CD4-positive, alpha-beta T cell (primary cell): ENCODE measurements around the gene PADI4. TPM values are rescaled to one million over a fixed set of nuclear protein-coding genes. Genes with fewer than 3 reads are reported as not detected.
A peak's percentile ranks its signal among the peaks of the same experiment; 100 is the strongest.
"Not testable (repeated sequence)": the region's sequence is repeated elsewhere in the genome, so short reads cannot be mapped to it uniquely, and the experiment has no call there.

Source experiments
- ATAC-seq: fragments of 200-7000 bp; cut with Tn5 transposase; one replicate; pipeline ENCODE4 v1.10.0; 2022; ENCODE audit warnings: mild to moderate bottlenecking; ENCODE audit not compliant: poor library complexity
- CTCF ChIA-PET: fragments of 350-600 bp; sonication (Branson Sonifier 250); formaldehyde crosslinking; loops from one replicate; lab custom pipeline; 2021; ENCODE audit warnings: antibody characterized with exemption, inconsistent platforms; lab: Charles Lee
- POLR2A ChIA-PET: fragments of 350-600 bp; sonication (Branson Sonifier 250); formaldehyde crosslinking; loops from one replicate; lab custom pipeline; 2021; ENCODE audit warnings: antibody characterized with exemption, inconsistent platforms; lab: Charles Lee
- DNase-seq, 14 experiments: peaks; one replicate each; pipeline ENCODE4 v3.0.0-alpha.2; 2013 to 2020; ENCODE audit warnings: mixed read lengths in 2 of 14
- H3K27ac ChIP-seq, 2 donors: one replicate each; pipeline versions ENCODE4 v1.5.1 to v1.7.0; 2013; ENCODE audit warnings: low read length in 2 of 2, low read depth in 1 of 2, mild to moderate bottlenecking in 1 of 2
- H3K27me3 ChIP-seq, 2 experiments: 1 replicate in 1 of 2; 2 replicates in 1 of 2; pipeline versions ENCODE4 v1.6.1 to v1.7.0; 2013; ENCODE audit warnings: low read length in 2 of 2, control low read depth in 1 of 2, mild to moderate bottlenecking in 1 of 2, moderate library complexity in 1 of 2; ENCODE audit not compliant: insufficient read depth in 2 of 2, control insufficient read depth in 1 of 2
- H3K36me3 ChIP-seq: one replicate; pipeline ENCODE4 v1.6.1; 2013; ENCODE audit warnings: low read length, control low read depth; ENCODE audit not compliant: insufficient read depth
- H3K4me1 ChIP-seq: one replicate; pipeline ENCODE4 v1.6.1; 2013; ENCODE audit warnings: low read length, control low read depth; ENCODE audit not compliant: insufficient read depth
- H3K4me3 ChIP-seq: one replicate; pipeline ENCODE4 v1.5.1; 2013; ENCODE audit warnings: mild to moderate bottlenecking, low read length, moderate library complexity
- H3K9me3 ChIP-seq, 2 experiments: 1 replicate in 1 of 2; 2 replicates in 1 of 2; pipeline versions ENCODE4 v1.6.1 to v1.7.0; 2013; ENCODE audit warnings: low read length in 2 of 2, mild to moderate bottlenecking in 2 of 2, control low read depth in 1 of 2, moderate library complexity in 1 of 2; ENCODE audit not compliant: control insufficient read depth in 1 of 2, insufficient read depth in 1 of 2
- H3K27ac Mint-ChIP-seq: one replicate; pipeline ENCODE4 v1.8.0; 2020; ENCODE audit warnings: mixed read lengths
- H3K27me3 Mint-ChIP-seq: one replicate; pipeline ENCODE4 v1.8.0; 2021; ENCODE audit warnings: mixed read lengths
- H3K36me3 Mint-ChIP-seq: one replicate; pipeline ENCODE4 v1.8.0; 2021; ENCODE audit warnings: low read depth, mixed read lengths
- H3K4me1 Mint-ChIP-seq: one replicate; pipeline ENCODE4 v1.8.0; 2021; ENCODE audit warnings: low read depth, mixed read lengths
- H3K4me3 Mint-ChIP-seq: one replicate; pipeline ENCODE4 v1.8.0; 2020; ENCODE audit warnings: mild to moderate bottlenecking, mixed read lengths
- H3K9me3 Mint-ChIP-seq: one replicate; pipeline ENCODE4 v1.8.0; 2020; ENCODE audit warnings: mixed read lengths
- intact Hi-C, 2 experiments: fragments of 100-400 bp; cut with DNase I in 1 of 2; cut with micrococcal nuclease in 1 of 2; formaldehyde crosslinking; loops; one replicate each; pipeline versions ENCODE4 v1.15.1 to v1.9.0; 2023 to 2025; cut with DNase I, micrococcal nuclease
- total RNA-seq, 174 experiments: library from RNA in 2 of 174; stranded (reverse) in 2 of 174; gene quantifications; one replicate each; pipeline ENCODE4 v1.2.3 and lab custom pipeline; 2021 to 2026
- TF ChIP-seq, protein P1 (sequence below): fragments of 200-600 bp; IDR thresholded peaks from one replicate; pipeline ENCODE4 v1.8.0; 2022; ENCODE audit warnings: antibody characterized with exemption, mild to moderate bottlenecking

Gene PADI4
- total RNA-seq, 2 experiments from 2014 or later = 0.41 to 0.75 TPM

DNA sequence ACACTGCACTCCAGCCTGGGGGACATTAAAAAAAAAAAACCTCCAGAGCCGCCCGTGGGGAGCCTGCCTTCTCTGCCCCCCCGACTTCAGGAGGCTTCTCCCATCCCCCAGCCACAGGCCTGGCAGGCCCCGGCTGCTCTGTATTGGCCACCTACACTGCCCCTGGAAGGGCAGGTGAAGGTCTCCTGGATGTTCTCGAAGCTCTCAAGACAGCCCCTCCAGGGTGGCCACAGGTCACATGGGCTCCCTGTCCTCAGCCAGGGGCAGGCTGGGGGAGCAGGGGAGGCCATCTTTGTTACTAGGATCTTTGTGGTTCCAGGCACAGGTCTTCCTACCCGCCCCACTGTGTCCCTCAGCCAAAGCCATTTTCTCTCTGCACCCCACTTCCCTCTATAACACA lies 96.8 kb downstream of the PADI4 start:
- Histone ChIP-seq H3K27ac (no peak overlapping the region), H3K27me3 (no peaks in the 10 kb centered on the region), H3K4me3 (no peak overlapping the region), H3K9me3 (no peaks in the 10 kb centered on the region), H3K4me1 (no peaks in the 10 kb centered on the region), H3K36me3 (peaks cover 20% of the 10 kb centered on the region)
- TF ChIP-seq, protein P1, sequence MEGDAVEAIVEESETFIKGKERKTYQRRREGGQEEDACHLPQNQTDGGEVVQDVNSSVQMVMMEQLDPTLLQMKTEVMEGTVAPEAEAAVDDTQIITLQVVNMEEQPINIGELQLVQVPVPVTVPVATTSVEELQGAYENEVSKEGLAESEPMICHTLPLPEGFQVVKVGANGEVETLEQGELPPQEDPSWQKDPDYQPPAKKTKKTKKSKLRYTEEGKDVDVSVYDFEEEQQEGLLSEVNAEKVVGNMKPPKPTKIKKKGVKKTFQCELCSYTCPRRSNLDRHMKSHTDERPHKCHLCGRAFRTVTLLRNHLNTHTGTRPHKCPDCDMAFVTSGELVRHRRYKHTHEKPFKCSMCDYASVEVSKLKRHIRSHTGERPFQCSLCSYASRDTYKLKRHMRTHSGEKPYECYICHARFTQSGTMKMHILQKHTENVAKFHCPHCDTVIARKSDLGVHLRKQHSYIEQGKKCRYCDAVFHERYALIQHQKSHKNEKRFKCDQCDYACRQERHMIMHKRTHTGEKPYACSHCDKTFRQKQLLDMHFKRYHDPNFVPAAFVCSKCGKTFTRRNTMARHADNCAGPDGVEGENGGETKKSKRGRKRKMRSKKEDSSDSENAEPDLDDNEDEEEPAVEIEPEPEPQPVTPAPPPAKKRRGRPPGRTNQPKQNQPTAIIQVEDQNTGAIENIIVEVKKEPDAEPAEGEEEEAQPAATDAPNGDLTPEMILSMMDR = no peak
- Mint-ChIP-seq H3K4me3 (no peak overlapping the region), H3K36me3 (peaks cover 30% of the 10 kb centered on the region), H3K27me3 (no peaks in the 10 kb centered on the region), H3K27ac (no peak overlapping the region), H3K9me3 (no peaks in the 10 kb centered on the region), H3K4me1 (no peaks in the 10 kb centered on the region)
- intact Hi-C loops = no loop called here
- DNase-seq (no peak), ATAC-seq (no peak)
- ChIA-PET CTCF (no interaction called here), POLR2A (no interaction called here)

DNA sequence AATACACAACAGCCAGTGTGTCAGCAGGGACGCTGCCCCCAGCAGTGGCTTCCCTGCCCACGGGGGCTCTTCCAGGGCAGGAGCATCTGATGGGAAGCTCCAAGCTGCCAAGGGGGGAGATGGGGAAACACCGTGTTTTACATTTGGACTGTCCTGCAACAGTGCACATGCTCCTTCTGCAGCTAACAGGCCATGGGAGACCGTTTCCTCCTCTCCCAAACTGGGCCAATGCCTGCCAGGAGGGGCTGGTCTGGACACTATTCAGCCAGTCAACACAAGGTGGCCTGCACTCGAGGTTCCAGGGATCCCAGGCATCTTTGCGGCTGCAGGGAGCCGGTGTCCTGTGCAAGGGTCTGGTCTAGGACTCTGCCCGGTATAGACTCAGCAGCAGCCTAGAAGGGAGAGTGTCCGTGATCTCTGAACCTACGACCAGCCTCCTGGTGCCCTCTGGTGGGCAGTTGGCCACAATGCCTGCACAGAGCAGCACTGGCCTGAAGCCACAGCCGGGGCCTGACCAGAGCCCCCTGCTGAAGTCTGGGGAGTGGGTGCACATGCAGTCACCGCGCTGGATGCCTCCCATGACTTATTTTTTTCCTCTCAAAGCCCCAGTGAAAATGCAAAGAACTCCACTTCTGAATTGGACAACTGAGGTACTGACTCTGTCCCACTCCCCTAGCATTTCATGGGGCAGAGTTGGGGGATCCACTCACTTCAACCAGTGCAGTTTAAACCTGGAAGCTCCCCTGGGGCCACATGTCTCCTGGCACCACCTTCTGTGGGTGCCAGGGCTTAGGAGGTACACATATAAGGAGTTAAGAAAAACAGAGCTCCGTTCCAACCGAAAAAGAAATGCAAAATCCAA lies 98.1 kb downstream of the PADI4 start:
- Histone ChIP-seq H3K27me3 (no peaks in the 10 kb centered on the region), H3K36me3 (peaks cover 33% of the 10 kb centered on the region), H3K4me3 (no peak overlapping the region), H3K27ac (no peak overlapping the region), H3K4me1 (no peaks in the 10 kb centered on the region), H3K9me3 (no peaks in the 10 kb centered on the region)
- intact Hi-C loops = no loop called here
- Mint-ChIP-seq H3K36me3 (peaks cover 43% of the 10 kb centered on the region), H3K9me3 (no peaks in the 10 kb centered on the region), H3K27me3 (no peaks in the 10 kb centered on the region), H3K4me3 (no peak overlapping the region), H3K4me1 (no peaks in the 10 kb centered on the region), H3K27ac (no peak overlapping the region)
- ATAC-seq (peak; percentile 76), DNase-seq (peak in 13 of 14 experiments; percentile 11 to 63 (median 27))
- ChIA-PET CTCF (no interaction called here), POLR2A (no interaction called here)
- TF ChIP-seq, protein P1 = peak; percentile 72

DNA sequence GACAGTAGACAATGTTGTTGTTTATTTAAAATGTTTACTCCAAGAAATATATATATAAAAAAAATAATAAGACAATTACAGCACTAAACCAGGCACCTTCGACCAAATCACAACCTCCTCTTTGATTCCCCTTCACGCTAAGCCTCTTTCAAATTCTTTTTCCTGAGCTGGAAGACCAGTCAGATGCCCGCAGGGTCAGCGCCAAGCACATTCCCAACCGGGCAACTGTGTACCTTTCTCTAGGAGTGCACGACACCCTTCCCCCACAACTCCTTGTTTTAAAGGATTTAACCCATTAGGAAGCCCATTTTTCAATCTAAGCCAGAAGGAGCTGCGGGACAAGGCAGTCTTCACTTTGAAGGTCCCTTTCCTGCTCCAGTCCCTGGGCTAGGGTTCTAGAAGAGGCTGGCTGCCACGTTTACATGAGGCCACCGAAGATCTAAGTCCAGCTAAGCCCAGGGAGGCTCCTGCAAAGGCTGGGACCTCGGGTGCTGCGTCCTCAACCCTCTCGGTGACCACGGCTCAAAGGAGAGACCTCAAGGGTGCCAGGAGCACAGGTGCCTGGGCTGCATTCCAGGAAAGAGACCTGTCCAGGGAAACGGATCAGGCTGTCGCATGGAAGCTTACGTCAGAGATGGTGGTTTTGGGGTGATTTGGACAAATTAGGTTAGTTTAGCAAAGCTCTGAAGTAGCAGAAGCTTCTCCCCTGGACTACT lies 98.9 kb downstream of the PADI4 start:
- H3K4me1 ChIP-seq, H3K27me3 ChIP-seq, H3K9me3 ChIP-seq, H3K4me3 Mint-ChIP-seq, H3K9me3 Mint-ChIP-seq, H3K27me3 Mint-ChIP-seq, ATAC-seq, CTCF ChIA-PET, H3K27ac ChIP-seq, intact Hi-C loops, H3K4me3 ChIP-seq, DNase-seq, POLR2A ChIA-PET, H3K4me1 Mint-ChIP-seq, H3K27ac Mint-ChIP-seq: not testable (repeated sequence)
- peaks cover 51% of the 10 kb centered on the region for H3K36me3 Mint-ChIP-seq
- H3K36me3 ChIP-seq = peaks cover 41% of the 10 kb centered on the region

DNA sequence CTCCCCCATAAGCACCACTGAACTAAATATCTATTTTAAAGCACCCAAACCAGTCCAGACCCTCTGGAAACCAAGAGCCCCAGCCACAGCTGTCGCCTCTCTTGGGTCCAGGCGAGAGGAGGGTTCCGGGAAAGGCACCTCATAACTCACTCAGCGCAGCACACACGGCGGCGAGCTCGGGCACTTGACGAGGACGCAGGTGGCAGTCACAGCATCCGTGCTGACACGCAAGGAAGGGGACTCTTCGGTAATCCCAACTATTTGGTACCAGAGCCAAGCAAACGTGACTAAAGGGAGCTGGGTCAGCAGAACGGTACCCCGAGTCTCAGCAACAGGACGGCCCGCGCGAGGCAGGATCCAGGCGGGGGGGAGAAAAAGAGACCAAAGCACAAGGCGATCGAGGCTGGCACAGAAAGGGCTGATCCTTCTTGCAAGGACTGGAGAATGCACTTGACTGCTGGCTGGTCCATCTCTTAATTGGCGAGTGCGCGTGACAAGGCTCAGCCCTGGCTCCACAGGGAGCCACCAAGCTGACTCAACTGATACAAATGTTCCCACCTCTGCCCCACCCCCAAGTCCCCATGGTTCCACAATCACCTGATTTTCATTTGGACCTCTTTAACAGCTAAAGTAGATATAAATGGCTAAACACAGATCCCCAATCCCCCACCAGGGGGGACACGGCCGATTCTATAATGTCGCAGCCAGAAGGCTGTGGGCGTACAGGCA lies 100.0 kb downstream of the PADI4 start:
- H3K27me3 Mint-ChIP-seq, H3K27ac ChIP-seq, ATAC-seq, H3K27ac Mint-ChIP-seq, DNase-seq, CTCF ChIA-PET, H3K4me3 ChIP-seq, H3K9me3 ChIP-seq, H3K27me3 ChIP-seq, H3K4me1 ChIP-seq, H3K4me1 Mint-ChIP-seq, intact Hi-C loops, H3K9me3 Mint-ChIP-seq, POLR2A ChIA-PET, H3K4me3 Mint-ChIP-seq: not testable (repeated sequence)
- peaks cover 61% of the 10 kb centered on the region for H3K36me3 Mint-ChIP-seq
- H3K36me3 ChIP-seq = peaks cover 51% of the 10 kb centered on the region
